ENCODE results near the gene ZNF518B. TPM values are rescaled to one million over a fixed set of nuclear protein-coding genes. Genes with fewer than 3 reads are reported as not detected.

Gene ZNF518B, protein sequence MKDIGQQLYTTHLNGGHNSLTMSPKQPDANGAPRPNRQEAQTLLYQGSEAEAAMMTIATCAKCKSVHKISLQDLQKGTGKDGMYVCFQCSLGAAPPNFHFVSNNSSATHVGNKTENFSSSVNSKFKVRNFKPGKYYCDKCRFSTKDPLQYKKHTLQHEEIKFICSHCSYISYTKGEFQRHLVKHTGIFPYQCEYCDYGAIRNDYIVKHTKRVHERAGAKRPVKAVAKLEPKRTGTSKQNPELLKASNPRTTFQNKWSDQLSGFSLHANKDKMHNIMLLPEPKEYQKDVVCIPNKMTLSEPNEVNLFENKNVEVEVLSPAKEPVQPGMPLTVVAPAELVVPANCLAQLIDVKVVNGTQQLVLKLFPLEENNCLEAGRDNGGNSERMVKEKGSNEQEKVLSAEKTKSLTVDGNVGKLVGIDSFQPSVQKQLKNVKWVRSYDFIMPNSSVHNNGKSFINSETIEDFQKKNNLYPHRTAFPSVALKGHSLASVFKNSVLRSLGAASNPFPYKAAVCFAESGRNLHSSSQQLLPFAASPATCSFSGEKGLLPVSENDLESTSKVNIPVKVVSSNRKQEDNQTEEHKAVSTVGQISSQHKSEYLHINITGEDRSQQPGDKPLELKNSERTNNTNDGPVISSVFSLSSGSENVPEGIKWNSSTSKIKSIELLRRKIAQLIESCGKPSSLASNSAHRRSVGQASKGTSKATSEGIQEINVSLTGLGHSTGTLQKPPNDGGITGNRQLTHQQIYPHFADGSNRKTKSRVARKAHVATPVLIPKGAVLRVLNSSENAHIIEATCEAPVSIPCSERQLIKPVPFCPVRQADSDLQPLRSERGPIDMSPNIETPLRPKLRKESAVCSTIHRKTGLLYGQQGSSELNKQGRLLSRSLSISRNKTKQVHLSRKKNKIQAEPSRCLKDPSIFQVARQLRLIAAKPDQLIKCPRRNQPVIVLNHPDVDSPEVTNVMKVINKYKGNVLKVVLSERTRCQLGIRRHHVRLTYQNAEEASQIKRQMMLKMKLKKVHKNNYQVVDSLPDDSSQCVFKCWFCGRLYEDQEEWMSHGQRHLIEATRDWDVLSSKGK
- total RNA-seq (2014; rRNA removed; shearing (Covaris generic)), result not detected in 2 replicates

- DNase-seq (ENCODE audit: low spot score), result no peak
Observed at GRCh38 chr4:10457255-10457801, at the start of gene ZNF518B. Gene ZNF518B (minus strand): TSS chr4:10457426. CDS start chr4:10446328, 11,098 bp downstream.

- no peak for DNase-seq (ENCODE audit: low spot score)
Observed at GRCh38 chr4:10506077-10506476, 48.9 kb upstream of the ZNF518B start.

DNA sequence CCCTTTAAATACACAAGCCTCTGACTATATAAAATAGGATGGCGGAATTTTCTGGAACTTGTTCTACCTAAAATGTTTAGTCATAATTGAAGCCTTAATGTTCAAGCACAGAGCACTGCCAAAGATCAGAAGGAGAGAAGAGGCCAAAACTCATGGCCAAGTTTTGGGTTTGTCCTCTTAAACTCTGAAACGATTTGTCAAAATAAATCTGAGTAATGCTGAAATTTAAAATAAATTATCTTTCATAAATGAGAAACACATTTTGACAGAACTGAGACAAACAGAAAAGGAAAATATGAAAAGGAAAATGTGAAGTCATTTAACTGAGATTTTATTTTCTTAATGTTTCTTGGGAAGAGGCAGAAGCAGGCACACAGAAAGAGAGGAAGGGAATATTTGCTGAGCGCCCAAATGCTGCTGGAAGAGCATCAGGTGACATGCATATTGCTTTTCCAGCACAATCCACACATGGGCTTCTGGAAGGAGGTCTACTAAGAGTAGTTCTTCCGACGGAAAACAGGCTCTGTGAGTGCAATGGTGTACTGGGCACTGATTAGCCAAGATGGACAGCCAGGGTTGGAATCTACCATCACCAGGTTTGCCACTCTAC is 47.4 kb upstream of the ZNF518B start:
- no peak for DNase-seq (ENCODE audit: low spot score)

DNA sequence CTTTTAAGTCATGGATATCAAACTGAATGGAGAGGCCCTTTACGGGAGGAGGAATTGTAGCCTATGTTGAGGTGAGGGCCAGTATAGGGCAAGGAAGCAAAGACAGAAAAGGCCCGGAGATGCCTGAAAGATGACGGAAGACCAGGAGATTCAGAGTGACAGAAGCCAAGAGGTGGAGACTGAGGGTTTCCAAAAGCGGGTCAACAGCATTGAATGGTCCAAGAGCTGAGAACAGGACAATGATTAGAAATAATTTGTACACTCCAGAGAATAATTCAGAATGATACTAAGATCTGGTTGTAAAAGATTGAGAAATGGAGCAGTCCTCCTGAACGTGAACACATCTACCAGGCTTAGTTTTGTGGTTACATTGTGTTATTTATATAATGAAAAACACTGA is 45.5 kb upstream of the ZNF518B start:
- DNase-seq (ENCODE audit: low spot score), result no peak

GRCh38 chr4:10500776-10501175 is 43.5 kb upstream of the ZNF518B start:
- no peak for DNase-seq (ENCODE audit: low spot score)

GRCh38 chr4:10496200-10496599 is 39.0 kb upstream of the ZNF518B start:
- no peak for DNase-seq (ENCODE audit: low spot score)

DNA sequence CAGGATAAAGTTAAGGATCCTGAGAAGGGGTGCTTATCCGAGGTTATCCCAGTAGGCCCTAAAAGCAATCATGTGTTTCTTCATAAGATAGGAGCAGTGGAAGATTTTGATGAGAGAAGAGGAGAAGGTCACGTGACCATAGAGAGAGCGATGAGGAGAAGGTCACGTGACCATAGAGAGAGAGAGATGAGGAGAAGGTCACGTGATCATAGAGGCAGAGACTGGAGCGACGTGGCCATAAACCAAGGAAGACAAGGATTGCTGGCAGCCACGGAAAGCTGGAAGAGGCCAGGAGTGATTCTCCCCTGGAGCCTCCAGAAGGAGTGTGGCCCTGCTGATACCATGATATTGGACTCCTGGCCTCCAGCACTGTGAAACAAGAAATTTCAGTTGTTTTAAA is 38.4 kb upstream of the ZNF518B start:
- no peak for DNase-seq (ENCODE audit: low spot score)

DNA sequence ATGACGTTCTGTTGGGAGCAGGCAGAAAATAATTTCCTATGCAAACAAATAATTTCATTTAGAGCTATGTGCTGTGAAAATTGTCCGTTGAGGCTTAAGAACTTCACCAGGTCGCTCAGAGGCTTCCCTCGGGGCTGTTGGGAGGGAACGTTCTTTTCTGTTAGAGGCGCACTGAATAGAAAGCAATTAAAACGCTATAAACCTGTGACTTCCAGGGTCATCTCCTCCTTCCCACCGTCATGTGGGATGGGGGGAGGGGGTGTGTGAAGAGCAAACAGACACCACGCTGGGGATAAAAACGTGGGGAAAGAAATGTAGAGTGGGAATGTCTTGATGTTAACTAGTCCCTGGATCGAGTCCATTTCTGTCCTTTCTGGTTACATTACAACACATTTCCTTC is 35.2 kb upstream of the ZNF518B start:
- no peak for DNase-seq (ENCODE audit: low spot score)

DNA sequence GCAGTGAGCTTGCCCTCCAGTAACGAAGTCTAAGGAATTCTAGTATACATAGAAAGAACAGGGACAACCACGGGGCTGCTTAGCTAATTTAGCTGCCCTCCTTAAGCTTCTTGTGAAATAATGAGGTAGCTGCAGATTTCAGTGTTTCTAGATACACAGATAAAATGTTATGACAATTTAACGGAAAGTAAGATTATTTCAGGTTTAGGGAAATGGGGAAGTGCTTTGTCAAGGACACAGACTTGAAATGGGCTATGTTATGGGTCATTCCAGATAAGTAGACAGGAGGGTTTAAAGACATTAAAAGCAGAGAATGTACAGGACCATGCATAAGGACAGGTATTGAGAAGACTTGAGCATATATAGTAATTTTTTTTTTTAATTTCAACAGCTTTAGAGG is 34.2 kb upstream of the ZNF518B start:
- DNase-seq (ENCODE audit: low spot score), result no peak

GRCh38 chr4:10490996-10491395 is 33.8 kb upstream of the ZNF518B start:
- DNase-seq (ENCODE audit: low spot score), result no peak

GRCh38 chr4:10482913-10483312 is 25.7 kb upstream of the ZNF518B start:
- no peak for DNase-seq (ENCODE audit: low spot score)

GRCh38 chr4:10480616-10481015 is 23.4 kb upstream of the ZNF518B start:
- DNase-seq (ENCODE audit: low spot score), result no peak

DNA sequence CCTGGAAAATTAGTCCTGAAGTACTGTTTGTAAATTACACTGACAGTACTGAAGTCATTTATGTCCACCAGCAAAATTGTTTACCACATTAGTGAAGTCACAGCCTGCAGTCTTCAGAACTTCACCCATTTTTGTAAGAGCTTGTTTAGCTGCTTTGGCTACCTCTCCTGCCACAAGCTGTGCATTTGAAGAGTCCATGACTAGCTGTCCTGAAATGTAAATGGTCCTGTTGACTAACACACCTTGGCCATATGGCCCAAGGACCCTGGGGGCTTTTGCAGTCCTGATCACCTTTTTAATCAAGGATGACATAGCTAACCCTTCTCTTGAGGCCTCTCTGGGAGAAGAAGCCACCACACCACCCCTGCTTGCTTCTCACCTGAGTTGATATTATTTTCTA is 21.4 kb upstream of the ZNF518B start:
- DNase-seq (ENCODE audit: low spot score), result no peak

GRCh38 chr4:10470505-10470904 is 13.3 kb upstream of the ZNF518B start:
- no peak for DNase-seq (ENCODE audit: low spot score)

- no peak for DNase-seq (ENCODE audit: low spot score)
Observed at GRCh38 chr4:10466161-10466560, 8.9 kb upstream of the ZNF518B start.

- DNase-seq (ENCODE audit: low spot score), result no peak
Observed at GRCh38 chr4:10462876-10463275, 5.7 kb upstream of the ZNF518B start.

DNA sequence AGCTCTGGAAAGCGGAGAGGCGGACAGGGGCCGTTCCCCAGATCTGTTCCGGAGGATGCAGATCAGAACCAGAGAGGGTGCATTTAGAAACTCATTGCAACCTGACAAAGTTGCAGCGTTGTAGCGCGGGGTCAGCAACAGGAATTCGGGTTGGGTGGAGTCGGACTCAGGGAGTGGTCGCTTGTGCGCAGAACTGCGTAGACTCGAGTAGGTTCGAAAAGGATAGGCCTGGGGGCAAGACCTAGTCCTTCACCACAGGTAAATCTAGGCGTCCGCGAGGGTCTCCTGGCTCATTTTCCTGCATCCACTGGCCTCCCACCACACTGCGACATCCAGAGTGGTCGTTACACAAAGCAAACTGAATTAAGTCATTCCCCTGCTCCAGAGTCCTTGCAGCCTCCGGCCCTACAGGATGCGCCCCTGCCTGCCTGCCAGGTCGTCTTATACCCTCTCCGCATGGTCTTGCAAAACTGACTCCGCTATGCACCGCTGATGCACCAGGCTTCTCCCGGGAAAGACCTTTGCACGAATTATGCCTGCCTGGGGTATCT is 4.7 kb upstream of the ZNF518B start:
- DNase-seq (ENCODE audit: low spot score), result no peak

- no peak for DNase-seq (ENCODE audit: low spot score)
Observed at GRCh38 chr4:10461091-10461849, 4.0 kb upstream of the ZNF518B start.

DNA sequence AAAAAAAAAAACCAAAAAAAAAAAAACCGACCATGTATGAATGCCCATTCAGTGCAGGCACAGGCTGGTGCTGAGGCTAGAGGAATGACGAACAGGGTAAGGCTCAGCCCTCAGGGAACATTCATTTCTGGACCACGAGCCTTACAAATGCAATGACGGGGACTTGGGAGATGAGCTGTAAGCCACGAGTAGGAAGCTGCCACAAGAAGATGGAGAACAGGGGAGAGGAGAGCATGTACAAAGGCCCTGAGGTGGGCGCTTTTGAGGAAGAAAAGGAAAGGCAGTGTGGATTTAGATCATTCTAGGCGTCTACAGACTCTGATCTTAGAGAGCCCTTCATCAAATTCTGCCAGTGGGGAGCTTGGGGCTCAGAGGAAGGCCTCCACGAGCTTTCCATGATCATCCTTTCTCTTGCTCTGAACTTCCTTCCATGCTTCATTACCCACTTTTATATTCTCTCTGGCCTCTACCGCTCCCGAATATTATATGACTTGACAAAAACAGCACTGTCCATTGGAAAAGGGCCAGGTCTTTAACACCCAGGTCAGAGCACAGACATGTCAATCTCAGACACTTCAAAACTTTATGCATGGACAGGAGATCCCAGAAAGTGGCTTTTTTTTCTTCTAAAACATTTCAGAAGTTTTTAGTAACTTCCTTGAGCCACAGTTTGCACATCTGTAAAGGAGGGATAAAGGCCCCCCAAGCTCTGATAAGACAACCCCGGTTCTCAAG is 3.3 kb upstream of the ZNF518B start:
- no peak for DNase-seq (ENCODE audit: low spot score)

GRCh38 chr4:10459305-10459704 is 2.1 kb upstream of the ZNF518B start:
- DNase-seq (ENCODE audit: low spot score), result no peak
